Prostate gland (tissue), 2 donors: ENCODE data around the gene CAMSAP1.

Experiments
- CTCF ChIP-seq, 4 experiments: fragments of 200-600 bp in 2 of 4; fragments of 450-650 bp in 2 of 4; sonication (generic) in 2 of 4; IDR thresholded peaks; 1 replicate in 3 of 4; 2 replicates in 1 of 4; pipeline ENCODE4 v1.5.1; 2016 to 2019; ENCODE audit warnings: antibody characterized with exemption in 4 of 4, mild to moderate bottlenecking in 2 of 4, moderate library complexity in 2 of 4
- POLR2A ChIP-seq: fragments of 450-650 bp; IDR thresholded peaks from one replicate; pipeline ENCODE4 v1.6.1; 2016; ENCODE audit warnings: antibody characterized with exemption, mild to moderate bottlenecking
- POLR2AphosphoS5 ChIP-seq: sonication (generic); formaldehyde crosslinking; IDR thresholded peaks from one replicate; pipeline ENCODE4 v1.6.1; 2017; ENCODE audit warnings: antibody characterized with exemption

GRCh38 chr9:135823036-135823435 is 84.3 kb downstream of the CAMSAP1 start:
- TF ChIP-seq POLR2A, result no peak
- no peak for TF ChIP-seq POLR2AphosphoS5
- no peak for TF ChIP-seq CTCF (IDR thresholded peaks at IDR 0.05)
